ENCODE data around the gene POLR3B.
A peak's percentile ranks its signal among the peaks of the same experiment; 100 is the strongest.
"Not testable (repeated sequence)": the region's sequence is repeated elsewhere in the genome, so short reads cannot be mapped to it uniquely, and the experiment has no call there.

Gene POLR3B

DNA sequence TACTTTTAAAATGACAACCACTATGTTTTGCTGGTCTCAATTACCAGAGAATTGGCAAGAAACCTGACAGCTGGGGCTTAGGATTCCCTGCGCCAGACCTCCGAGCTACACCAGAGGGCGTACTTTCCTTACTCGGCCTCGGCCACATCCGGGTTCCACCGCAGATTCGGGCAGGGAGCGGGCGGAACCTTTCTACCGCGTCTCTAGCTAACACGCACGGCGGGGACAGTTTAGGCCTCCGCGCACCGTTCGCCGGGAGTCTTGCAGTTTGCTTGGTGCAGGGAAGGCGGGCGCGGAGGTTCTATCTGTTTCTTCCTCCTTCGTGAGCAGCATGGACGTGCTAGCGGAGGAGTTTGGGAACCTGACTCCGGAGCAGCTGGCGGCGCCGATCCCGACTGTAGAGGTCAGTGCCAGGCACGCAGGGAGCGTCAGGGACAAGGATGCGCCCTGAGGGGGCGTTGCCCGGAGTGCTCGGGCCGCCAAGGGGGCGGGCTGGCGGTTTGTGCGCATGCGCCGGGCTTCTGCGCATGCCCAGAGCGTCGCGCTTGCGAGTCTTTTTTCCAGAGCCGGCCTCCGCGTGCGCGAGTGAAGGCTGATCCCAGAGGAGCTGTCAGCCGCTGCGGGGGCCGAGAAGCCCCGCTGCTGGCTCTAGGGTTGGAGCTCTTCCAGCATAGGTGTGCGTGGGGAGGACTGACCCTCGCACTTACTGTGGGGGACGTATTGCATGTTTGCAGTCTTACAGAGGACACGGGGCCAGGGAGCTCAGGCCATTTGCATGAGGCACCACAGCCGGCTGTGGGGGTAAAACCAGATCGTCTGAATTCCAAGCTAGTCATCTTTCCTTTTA, at the start of gene POLR3B:
POLR3B (plus strand) TSS at position 200 of the 847 bp plus-strand sequence; CDS start at position 332, 132 bp downstream.
- TF ChIP-seq, protein P1, sequence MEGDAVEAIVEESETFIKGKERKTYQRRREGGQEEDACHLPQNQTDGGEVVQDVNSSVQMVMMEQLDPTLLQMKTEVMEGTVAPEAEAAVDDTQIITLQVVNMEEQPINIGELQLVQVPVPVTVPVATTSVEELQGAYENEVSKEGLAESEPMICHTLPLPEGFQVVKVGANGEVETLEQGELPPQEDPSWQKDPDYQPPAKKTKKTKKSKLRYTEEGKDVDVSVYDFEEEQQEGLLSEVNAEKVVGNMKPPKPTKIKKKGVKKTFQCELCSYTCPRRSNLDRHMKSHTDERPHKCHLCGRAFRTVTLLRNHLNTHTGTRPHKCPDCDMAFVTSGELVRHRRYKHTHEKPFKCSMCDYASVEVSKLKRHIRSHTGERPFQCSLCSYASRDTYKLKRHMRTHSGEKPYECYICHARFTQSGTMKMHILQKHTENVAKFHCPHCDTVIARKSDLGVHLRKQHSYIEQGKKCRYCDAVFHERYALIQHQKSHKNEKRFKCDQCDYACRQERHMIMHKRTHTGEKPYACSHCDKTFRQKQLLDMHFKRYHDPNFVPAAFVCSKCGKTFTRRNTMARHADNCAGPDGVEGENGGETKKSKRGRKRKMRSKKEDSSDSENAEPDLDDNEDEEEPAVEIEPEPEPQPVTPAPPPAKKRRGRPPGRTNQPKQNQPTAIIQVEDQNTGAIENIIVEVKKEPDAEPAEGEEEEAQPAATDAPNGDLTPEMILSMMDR (IDR thresholded peaks at IDR 0.05; ENCODE audit: extremely low read depth, insufficient read depth, missing control alignments): peak; percentile 83
- DNase-seq (ENCODE audit: low spot score): peak; percentile 93
- in situ Hi-C loops (cut with MboI; ENCODE audit: low pct_unique_long_range_greater_than_20kb, low sequenced_read_pairs, unreplicated experiment): no loop called here

DNA sequence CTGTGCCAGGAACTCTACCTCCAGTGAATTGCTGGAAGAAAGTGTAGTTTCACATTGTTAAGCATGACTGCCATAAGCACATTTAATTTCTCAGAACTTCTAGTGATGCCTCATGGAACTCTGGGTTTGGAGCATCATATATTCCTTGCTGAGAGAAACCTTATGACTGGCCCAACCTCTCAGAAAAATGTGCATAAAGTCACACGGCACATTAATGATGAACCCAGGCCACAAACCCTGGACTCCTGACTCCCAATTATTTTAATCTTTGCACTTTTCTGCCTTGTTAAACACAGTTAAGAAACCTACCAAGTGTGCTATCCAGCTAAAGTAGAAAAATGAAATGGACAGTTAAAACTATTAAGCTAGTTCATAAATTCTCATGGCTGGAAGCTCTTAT, 49.4 kb upstream of the POLR3B start:
- no peak for DNase-seq (ENCODE audit: low spot score)
- TF ChIP-seq, protein P1 (IDR thresholded peaks at IDR 0.05; ENCODE audit: extremely low read depth, insufficient read depth, missing control alignments): no peak
- in situ Hi-C loops (cut with MboI; ENCODE audit: low pct_unique_long_range_greater_than_20kb, low sequenced_read_pairs, unreplicated experiment): no loop called here

DNA sequence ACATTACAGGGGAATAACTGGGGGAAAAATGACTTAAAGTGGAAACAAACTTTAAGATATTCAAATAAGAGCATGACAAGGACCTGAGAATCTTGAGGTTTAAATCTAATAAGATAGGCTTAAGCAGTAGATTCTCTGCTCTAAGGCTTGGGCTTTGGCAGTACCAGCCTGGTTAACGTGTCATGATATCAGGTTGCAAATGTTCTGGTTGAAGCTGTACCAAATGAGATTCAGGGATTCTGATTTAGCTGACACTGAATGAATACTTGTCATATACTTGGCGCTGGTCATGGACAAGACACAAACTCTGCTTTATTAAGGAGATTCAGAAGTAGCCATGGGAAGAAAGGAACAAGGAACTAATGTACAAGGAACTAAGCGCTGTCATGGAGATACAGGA, 48.9 kb upstream of the POLR3B start:
- TF ChIP-seq, protein P1 (IDR thresholded peaks at IDR 0.05; ENCODE audit: extremely low read depth, insufficient read depth, missing control alignments): no peak
- in situ Hi-C loops (cut with MboI; ENCODE audit: low pct_unique_long_range_greater_than_20kb, low sequenced_read_pairs, unreplicated experiment): no loop called here
- DNase-seq (ENCODE audit: low spot score): no peak

DNA sequence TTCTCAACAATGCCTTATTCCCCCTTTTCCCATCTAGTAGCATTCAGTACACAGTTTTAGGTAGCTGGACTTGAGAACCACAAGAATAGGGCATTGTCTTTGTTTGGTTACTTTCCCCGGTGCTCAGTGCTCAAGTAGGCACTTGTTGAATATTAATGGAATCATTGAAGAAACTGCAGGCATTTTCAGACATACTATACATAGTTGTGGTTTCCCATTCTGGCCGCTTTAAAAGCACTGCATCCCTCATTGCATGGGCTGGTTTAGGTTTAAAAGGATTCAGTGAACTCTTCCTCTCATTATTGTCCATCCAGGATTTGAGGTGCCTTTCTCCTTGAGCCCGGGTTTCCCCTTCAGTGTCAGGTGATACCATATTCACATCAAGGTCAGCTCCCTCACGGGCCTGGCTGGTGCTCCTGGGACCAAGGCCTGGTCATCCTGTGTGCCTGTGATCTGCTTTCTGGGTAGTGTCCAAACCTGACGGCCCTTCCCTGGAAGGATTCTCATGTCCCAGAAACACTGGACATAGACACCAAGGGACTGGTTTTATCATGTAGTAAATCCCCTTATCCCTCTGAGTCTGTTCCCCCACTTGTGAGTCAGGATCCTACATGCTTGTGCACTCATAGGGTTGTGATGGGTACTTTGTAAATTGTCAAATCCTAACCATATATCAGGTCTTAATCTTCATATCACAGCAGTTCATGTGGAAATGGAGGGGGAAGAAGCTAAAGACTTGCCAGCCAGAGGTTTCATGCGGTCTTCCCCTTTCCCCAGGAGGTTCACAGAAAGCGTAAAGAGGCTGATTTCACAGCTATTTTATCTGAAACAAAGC, 47.7 kb upstream of the POLR3B start:
- TF ChIP-seq, protein P1 (IDR thresholded peaks at IDR 0.05; ENCODE audit: extremely low read depth, insufficient read depth, missing control alignments): no peak
- in situ Hi-C loops (cut with MboI; ENCODE audit: low pct_unique_long_range_greater_than_20kb, low sequenced_read_pairs, unreplicated experiment): no loop called here
- DNase-seq (ENCODE audit: low spot score): no peak

DNA sequence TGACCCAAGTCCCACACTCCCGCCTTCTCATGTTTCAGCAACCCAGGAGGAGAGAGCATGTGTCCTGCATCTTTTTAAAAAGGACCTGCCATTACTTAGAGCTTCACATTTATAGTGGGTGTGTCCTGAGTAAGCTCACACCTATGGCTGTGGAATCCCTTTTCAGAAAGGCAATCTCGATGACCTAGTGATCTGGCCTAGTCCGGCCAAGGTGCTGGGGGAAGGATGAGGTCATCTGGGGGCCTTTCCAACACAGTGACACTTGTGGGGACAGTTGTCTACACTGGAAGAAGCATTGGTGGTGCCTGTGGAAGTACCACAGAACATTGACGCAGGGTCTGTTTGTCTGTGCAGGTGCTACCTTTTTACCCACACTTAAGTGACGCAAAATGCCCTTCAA, 46.9 kb upstream of the POLR3B start:
- TF ChIP-seq, protein P1 (IDR thresholded peaks at IDR 0.05; ENCODE audit: extremely low read depth, insufficient read depth, missing control alignments): no peak
- no peak for DNase-seq (ENCODE audit: low spot score)
- in situ Hi-C loops (cut with MboI; ENCODE audit: low pct_unique_long_range_greater_than_20kb, low sequenced_read_pairs, unreplicated experiment): no loop called here

DNA sequence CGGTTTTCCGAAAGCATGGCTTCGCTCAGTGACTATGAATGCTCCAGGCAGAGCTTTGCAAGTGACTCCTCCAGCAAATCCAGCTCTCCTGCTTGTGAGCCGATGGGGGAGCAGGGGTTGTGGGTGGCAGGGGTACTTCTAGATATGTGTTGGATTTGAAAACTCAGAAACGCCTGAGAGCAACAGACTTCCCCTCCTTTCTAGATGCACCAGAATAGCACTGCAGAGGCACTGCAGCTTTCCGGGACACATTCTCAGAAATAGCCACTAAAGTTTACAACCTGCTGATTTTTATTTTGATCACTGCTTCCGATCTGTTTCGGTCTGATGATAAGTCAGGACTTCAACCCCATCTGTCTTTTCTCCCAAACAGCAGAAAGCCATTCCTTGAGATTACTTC, 46.4 kb upstream of the POLR3B start:
- no peak for DNase-seq (ENCODE audit: low spot score)
- in situ Hi-C loops (cut with MboI; ENCODE audit: low pct_unique_long_range_greater_than_20kb, low sequenced_read_pairs, unreplicated experiment): no loop called here

DNA sequence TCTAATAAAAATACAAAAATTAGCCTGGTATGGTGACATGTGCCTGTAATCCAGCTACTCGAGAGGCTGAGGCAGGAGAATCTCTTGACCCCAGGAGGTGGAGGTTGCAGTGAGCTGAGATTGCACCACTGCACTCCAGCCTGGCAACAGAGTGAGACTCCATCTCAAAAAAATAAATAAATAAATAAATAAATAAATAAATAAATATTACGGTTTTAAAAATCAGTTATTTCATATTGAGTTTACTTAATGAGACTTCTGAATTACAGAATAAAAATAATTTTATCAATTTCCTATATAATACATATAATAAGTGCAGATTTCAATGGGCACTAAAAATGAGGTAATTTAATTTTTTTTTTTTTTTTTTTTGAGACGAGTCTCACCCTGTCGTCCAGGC, 44.1 kb upstream of the POLR3B start:
- DNase-seq (ENCODE audit: low spot score); in situ Hi-C loops (cut with MboI; ENCODE audit: low pct_unique_long_range_greater_than_20kb, low sequenced_read_pairs, unreplicated experiment): not testable (repeated sequence)

More for the DNA sequence above, 46.4 kb upstream of the POLR3B start:
- TF ChIP-seq, protein P1 (IDR thresholded peaks at IDR 0.05; ENCODE audit: extremely low read depth, insufficient read depth, missing control alignments): no peak

All from GM13977 (cell line).